Heart left ventricle (tissue), 16 donors: ENCODE measurements around the gene COL20A1. TPM values are rescaled to one million over a fixed set of nuclear protein-coding genes. Genes with fewer than 3 reads are reported as not detected.
"Not testable (repeated sequence)": the region's sequence is repeated elsewhere in the genome, so short reads cannot be mapped to it uniquely, and the experiment has no call there.

Experiments
- ATAC-seq, 4 donors: fragments of 200-7000 bp; cut with Tn5 transposase; one replicate each; pipeline ENCODE4 v1.9.1; 2020 to 2022; ENCODE audit warnings: moderate library complexity in 4 of 4, mild to moderate bottlenecking in 3 of 4, moderate number of reproducible peaks in 1 of 4
- DNase-seq, 5 donors: peaks; one replicate each; pipeline ENCODE4 v3.0.0-alpha.2; 2020
- H3K27ac ChIP-seq, 12 donors: fragments of 200-600 bp; sonication (generic) in 4 of 12; one replicate each; pipeline versions ENCODE4 v1.5.0 to v1.8.0; 2016 to 2022; ENCODE audit warnings: mild to moderate bottlenecking in 2 of 12
- H3K27me3 ChIP-seq, 9 donors: fragments of 200-600 bp; sonication (generic) in 2 of 9; one replicate each; pipeline versions ENCODE4 v1.5.1 to v1.8.0; 2016 to 2022; ENCODE audit warnings: mild to moderate bottlenecking in 3 of 9
- H3K36me3 ChIP-seq, 9 donors: fragments of 200-600 bp; sonication (generic) in 2 of 9; one replicate each; pipeline versions ENCODE4 v1.5.0 to v1.8.0; 2018 to 2022; ENCODE audit warnings: mild to moderate bottlenecking in 2 of 9
- H3K4me1 ChIP-seq, 12 donors: fragments of 200-600 bp; sonication (generic) in 4 of 12; one replicate each; pipeline versions ENCODE4 v1.5.0 to v1.8.0; 2016 to 2022; ENCODE audit warnings: mild to moderate bottlenecking in 3 of 12
- H3K4me3 ChIP-seq, 12 donors: fragments of 200-600 bp; sonication (generic) in 4 of 12; one replicate each; pipeline versions ENCODE4 v1.5.0 to v1.8.0; 2017 to 2022; ENCODE audit warnings: mild to moderate bottlenecking in 9 of 12, moderate library complexity in 4 of 12
- H3K9me3 ChIP-seq, 12 donors: fragments of 200-600 bp; sonication (generic) in 4 of 12; one replicate each; pipeline versions ENCODE4 v1.5.0 to v1.8.0; 2016 to 2022; ENCODE audit warnings: mild to moderate bottlenecking in 1 of 12
- CTCF ChIP-seq, 12 donors: fragments of 200-600 bp; sonication (generic) in 4 of 12; IDR thresholded peaks; one replicate each; pipeline versions ENCODE4 v1.5.0 to v1.8.0; 2018 to 2022; ENCODE audit warnings: antibody characterized with exemption in 12 of 12, mild to moderate bottlenecking in 5 of 12
- POLR2A ChIP-seq, 2 donors: fragments of 450-650 bp; IDR thresholded peaks; one replicate each; pipeline ENCODE4 v1.6.1; 2017; ENCODE audit warnings: antibody characterized with exemption in 2 of 2, mild to moderate bottlenecking in 2 of 2, moderate library complexity in 2 of 2
- WGBS, 4 donors: extraction: QIAGEN DNeasy Blood & Tissue Kit in 2 of 4; methylation state at CpG; one replicate each; pipeline versions ENCODE4 v1.1.5 to v1.1.7; 2013 to 2018; 5-methylcytosine and 5-hydroxymethylcytosine counted together
- intact Hi-C, 10 donors: fragments of 100-400 bp; cut with DNase I; formaldehyde crosslinking; loops; one replicate each; pipeline versions ENCODE4 v1.11.1 to v1.14.2; 2022
- polyA plus RNA-seq, 2 donors: library from polyadenylated mRNA; stranded (reverse); fragments of 200-250 nt; gene quantifications; one replicate each; pipeline ENCODE4 v1.2.3, GENCODE V29; 2013
- total RNA-seq, 9 donors: library from RNA; depleted of rRNA in 2 of 9; stranded (reverse); fragments of >200 nt in 2 of 9; fragmentation: NEBNext Ultra II Directional in 3 of 9; extraction: Animal tissue kit (Norgen Biotek cat#: 25700) in 3 of 9; gene quantifications; one replicate each; pipeline versions ENCODE4 v1.1.0 to v1.2.4, GENCODE V29; 2016 to 2023
- donor health status: ischemic (EF 13 %, LVEDD 7.1; RV severe dilation, severe dysfunction).
- donor health status: healthy with polysubstance abuse.
- donor health status: DM: no; HTN: yes; CAD: no.
- donor health status: DM: no; HTN: no; CAD: no.
- donor health status: ischemic (EF 25% LVEDD 6.9; RV normal size, moderate dysfunction).
- donor health status: ischemic (EF 25% LVEDD 5.7; RV mildly dilated, moderate dysfunction).
- donor health status: healthy.
- donor health status: DM: yes; HTN: yes; CAD: no.
- donor health status: ischemic (EF 35%, LVEDD 5.7; RV mildly dilated, moderate dysfunction).
- donor health status: nonischemic (EF 11% LVEDD 7.7; RV severe dilation, severe dysfunction).
- donor health status: DM: yes; HTN: yes; CAD: no.
- donor health status: PGD.
- donor health status: ischemic (EF 29% LVEDD 5.4; RV normal size, mild dysfunction).
- donor health status: nonischemic (EF 23%, LVEDD 6.1; RV moderate dilation, normal function).

The COL20A1 gene
- total and polyA plus RNA-seq, 11 donors, result not detected

GRCh38 chr20:63377951-63378381 lies 85.0 kb downstream of the COL20A1 start:
- H3K9me3 ChIP-seq, result no peaks in the 10 kb centered on the region
- ATAC-seq (no peak), DNase-seq (no peak)
- no peak overlapping the region for H3K4me3 ChIP-seq
- no peaks in the 10 kb centered on the region for H3K36me3 ChIP-seq
- intact Hi-C loops, result no loop called here
- TF ChIP-seq POLR2A (IDR thresholded peaks at IDR 0.05) (no peak), CTCF (IDR thresholded peaks at IDR 0.05) (no peak)
- H3K27ac ChIP-seq, result no peak overlapping the region
- peaks cover 0 to 4% (median 0%) of the 10 kb centered on the region in 12 donors for H3K4me1 ChIP-seq
- H3K27me3 ChIP-seq, result peaks cover 11 to 82% (median 30%) of the 10 kb centered on the region in 9 donors
- WGBS, 4 donors, result 36 to 48% (median 45%) methylated on average over 7 to 15 of the region's 15 CpGs

GRCh38 chr20:63378626-63379025 lies 85.6 kb downstream of the COL20A1 start:
- no peak overlapping the region for H3K27ac ChIP-seq
- H3K27me3 ChIP-seq, result peaks cover 11 to 82% (median 30%) of the 10 kb centered on the region in 9 donors
- DNase-seq (no peak), ATAC-seq (no peak)
- H3K4me3 ChIP-seq, result no peak overlapping the region
- H3K4me1 ChIP-seq, result peaks cover 0 to 4% (median 0%) of the 10 kb centered on the region in 12 donors
- H3K9me3 ChIP-seq, result no peaks in the 10 kb centered on the region
- intact Hi-C loops, result no loop called here
- WGBS, 4 donors, result 57 to 70% (median 63%) methylated on average over 12 of the region's 12 CpGs
- no peaks in the 10 kb centered on the region for H3K36me3 ChIP-seq
- TF ChIP-seq CTCF (IDR thresholded peaks at IDR 0.05) (peak in 1 of 12 donors; percentile 4), POLR2A (IDR thresholded peaks at IDR 0.05) (no peak)

GRCh38 chr20:63379296-63379695 lies 86.3 kb downstream of the COL20A1 start:
- intact Hi-C loops, result no loop called here
- WGBS, 4 donors, result 72 to 82% (median 78%) methylated on average over 8 to 11 of the region's 11 CpGs
- no peak overlapping the region for H3K27ac ChIP-seq
- no peak for ATAC-seq
- DNase-seq, result no peak
- H3K27me3 ChIP-seq, result peaks cover 11 to 78% (median 29%) of the 10 kb centered on the region in 9 donors
- no peaks in the 10 kb centered on the region for H3K9me3 ChIP-seq
- TF ChIP-seq POLR2A (IDR thresholded peaks at IDR 0.05), result no peak
- TF ChIP-seq CTCF (IDR thresholded peaks at IDR 0.05), result no peak
- no peak overlapping the region for H3K4me3 ChIP-seq
- no peaks in the 10 kb centered on the region for H3K36me3 ChIP-seq
- peaks cover 0 to 4% (median 0%) of the 10 kb centered on the region in 12 donors for H3K4me1 ChIP-seq

GRCh38 chr20:63379872-63380271 lies 86.9 kb downstream of the COL20A1 start:
- H3K27me3 ChIP-seq, result peaks cover 11 to 76% (median 28%) of the 10 kb centered on the region in 9 donors

More at GRCh38 chr20:63379872-63380271, 86.9 kb downstream of the COL20A1 start:
- not testable (repeated sequence) for ATAC-seq, H3K9me3 ChIP-seq, H3K4me3 ChIP-seq, H3K36me3 ChIP-seq, H3K27ac ChIP-seq, DNase-seq, H3K4me1 ChIP-seq
- 77 to 85% (median 83%) methylated on average over 8 to 9 of the region's 9 CpGs for WGBS, 4 donors
- intact Hi-C loops, result loop anchor here in 4 of 10 donors (2.0 to 10.0 kb wide), 3 partner anchors 71 to 325 kb away; no protein-coding TSS in a partner anchor
